Natural killer cell treated with Interleukin-12 subunit alpha and Interleukin-12 subunit beta and Interleukin-15 and Interleukin-18, amount 100 ng/mL, for 72 hours (primary cell): ENCODE measurements around the gene KCNJ2. TPM values are rescaled to one million over a fixed set of nuclear protein-coding genes. Genes with fewer than 3 reads are reported as not detected.

Experiments used
- ATAC-seq, 2 donors: fragments of 150-1000 bp; cut with Tn5 transposase in 1 of 2; sonication (Bioruptor Pico), chemical (Tn5 transposase) in 1 of 2; 2 replicates each; pipeline ENCODE4 v1.10.0; 2021
- DNase-seq: peaks from one replicate; pipeline ENCODE4 v3.0.0; 2022; ENCODE audit warnings: low spot score
- H3K27ac Mint-ChIP-seq, 2 donors: 1 replicate in 1 of 2; 2 replicates in 1 of 2; pipeline ENCODE4 v1.8.0; 2022; ENCODE audit warnings: mixed read lengths in 2 of 2, mild to moderate bottlenecking in 1 of 2, moderate library complexity in 1 of 2
- H3K27me3 Mint-ChIP-seq, 2 donors: 1 replicate in 1 of 2; 2 replicates in 1 of 2; pipeline ENCODE4 v1.8.0; 2022; ENCODE audit warnings: mixed read lengths in 2 of 2
- H3K36me3 Mint-ChIP-seq: one replicate; pipeline ENCODE4 v1.8.0; 2022; ENCODE audit warnings: mixed read lengths
- H3K4me1 Mint-ChIP-seq, 2 donors: 1 replicate in 1 of 2; 2 replicates in 1 of 2; pipeline ENCODE4 v1.8.0; 2022; ENCODE audit warnings: low read depth in 2 of 2, mixed read lengths in 2 of 2, mild to moderate bottlenecking in 1 of 2
- H3K4me3 Mint-ChIP-seq: one replicate; pipeline ENCODE4 v1.8.0; 2022; ENCODE audit warnings: mixed read lengths
- H3K9me3 Mint-ChIP-seq: 2 replicates; pipeline ENCODE4 v1.8.0; 2022; ENCODE audit warnings: mixed read lengths
- total RNA-seq, 2 donors: library from RNA; stranded (reverse); gene quantifications; one replicate each; pipeline ENCODE4 v1.2.3, GENCODE V29; 2022

The KCNJ2 gene
- total RNA-seq, 2 donors from 2014 or later = 0.29 to 0.42 TPM

- Mint-ChIP-seq H3K27me3 (no peaks in the 10 kb centered on the region), H3K4me3 (no peak overlapping the region), H3K36me3 (no peaks in the 10 kb centered on the region), H3K9me3 (peaks cover 3% of the 10 kb centered on the region), H3K27ac (no peak overlapping the region), H3K4me1 (no peaks in the 10 kb centered on the region)
- DNase-seq (no peak), ATAC-seq (no peak)
Observed at GRCh38 chr17:70195091-70195490, 25.8 kb downstream of the KCNJ2 start.

- no peak for ATAC-seq
- Mint-ChIP-seq H3K27ac (no peak overlapping the region), H3K27me3 (no peaks in the 10 kb centered on the region)
Observed at GRCh38 chr17:70201872-70202419, 32.6 kb downstream of the KCNJ2 start.

DNA sequence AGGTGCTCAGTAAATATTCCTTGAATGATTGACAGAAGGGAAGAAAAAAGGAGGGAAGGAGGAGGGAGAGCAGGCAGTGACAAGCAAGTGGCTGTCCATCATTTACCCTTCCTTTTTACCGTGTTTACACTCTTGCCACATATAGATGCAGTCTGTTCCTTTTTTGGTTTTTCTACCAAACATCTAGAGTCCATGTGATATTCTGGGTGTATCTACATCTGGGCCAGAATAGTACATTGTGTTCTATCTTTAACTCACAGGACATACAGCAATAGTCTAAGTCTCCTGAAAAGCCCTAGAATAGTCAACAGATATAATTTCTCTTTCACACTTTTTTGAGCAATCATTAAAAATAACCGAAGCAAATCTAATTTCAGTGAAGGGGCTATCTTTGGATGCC lies 33.5 kb downstream of the KCNJ2 start:
- Mint-ChIP-seq H3K27ac (no peak overlapping the region), H3K4me1 (no peaks in the 10 kb centered on the region), H3K36me3 (no peaks in the 10 kb centered on the region), H3K4me3 (no peak overlapping the region), H3K9me3 (no peaks in the 10 kb centered on the region), H3K27me3 (no peaks in the 10 kb centered on the region)
- ATAC-seq (no peak), DNase-seq (no peak)

More at GRCh38 chr17:70201872-70202419, 32.6 kb downstream of the KCNJ2 start:
- DNase-seq = no peak
- H3K9me3 Mint-ChIP-seq = no peaks in the 10 kb centered on the region
- no peak overlapping the region for H3K4me3 Mint-ChIP-seq
- no peaks in the 10 kb centered on the region for H3K36me3 Mint-ChIP-seq
- no peaks in the 10 kb centered on the region for H3K4me1 Mint-ChIP-seq

DNA sequence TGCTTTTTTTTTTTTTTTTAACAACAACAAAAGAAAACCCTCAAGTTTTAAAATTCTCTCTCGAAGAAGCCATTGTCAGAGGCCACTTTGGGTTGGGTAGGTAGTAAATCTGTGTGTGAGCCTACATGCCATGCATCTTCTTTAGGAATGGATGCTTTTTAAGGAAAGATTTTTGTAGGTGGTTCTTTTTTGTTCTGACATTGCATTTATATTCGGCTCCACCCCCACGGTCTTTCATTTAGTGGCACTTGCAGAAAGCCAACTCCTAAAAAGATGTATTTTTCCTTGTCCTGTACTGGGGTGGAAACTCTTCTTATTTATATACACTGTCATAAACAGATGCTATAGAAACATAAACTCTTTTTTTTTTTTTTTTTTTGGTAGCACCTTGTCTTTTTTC lies 35.1 kb downstream of the KCNJ2 start:
- Mint-ChIP-seq H3K36me3 (no peaks in the 10 kb centered on the region), H3K4me3 (no peak overlapping the region), H3K9me3 (no peaks in the 10 kb centered on the region), H3K27me3 (no peaks in the 10 kb centered on the region), H3K27ac (no peak overlapping the region), H3K4me1 (peaks cover 0 to 3% of the 10 kb centered on the region in 2 donors)
- ATAC-seq (no peak), DNase-seq (no peak)

DNA sequence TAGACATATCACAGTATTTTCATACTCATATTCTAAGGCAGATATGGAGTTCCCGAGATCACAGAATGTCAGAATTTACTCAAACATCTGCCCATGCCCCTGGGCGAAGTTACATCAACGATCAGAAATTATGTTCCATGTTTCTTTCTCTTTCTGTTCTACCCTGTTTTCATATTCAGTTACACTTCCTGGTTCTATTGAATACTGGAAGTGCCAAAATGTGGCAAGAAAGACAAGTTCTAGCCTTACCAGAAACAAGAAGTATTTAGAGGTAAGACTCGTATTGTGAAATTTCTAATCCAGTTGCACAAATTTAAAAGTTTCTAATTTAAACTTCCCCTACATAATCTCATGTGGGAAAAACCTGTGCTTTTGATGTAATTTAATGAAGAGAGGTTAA lies 36.1 kb downstream of the KCNJ2 start:
- Mint-ChIP-seq H3K4me1 (peaks cover 0 to 3% of the 10 kb centered on the region in 2 donors), H3K9me3 (no peaks in the 10 kb centered on the region), H3K4me3 (no peak overlapping the region), H3K27me3 (no peaks in the 10 kb centered on the region), H3K27ac (peak overlapping the region in 1 of 2 donors; percentile 14), H3K36me3 (no peaks in the 10 kb centered on the region)
- no peak for ATAC-seq
- DNase-seq = no peak

DNA sequence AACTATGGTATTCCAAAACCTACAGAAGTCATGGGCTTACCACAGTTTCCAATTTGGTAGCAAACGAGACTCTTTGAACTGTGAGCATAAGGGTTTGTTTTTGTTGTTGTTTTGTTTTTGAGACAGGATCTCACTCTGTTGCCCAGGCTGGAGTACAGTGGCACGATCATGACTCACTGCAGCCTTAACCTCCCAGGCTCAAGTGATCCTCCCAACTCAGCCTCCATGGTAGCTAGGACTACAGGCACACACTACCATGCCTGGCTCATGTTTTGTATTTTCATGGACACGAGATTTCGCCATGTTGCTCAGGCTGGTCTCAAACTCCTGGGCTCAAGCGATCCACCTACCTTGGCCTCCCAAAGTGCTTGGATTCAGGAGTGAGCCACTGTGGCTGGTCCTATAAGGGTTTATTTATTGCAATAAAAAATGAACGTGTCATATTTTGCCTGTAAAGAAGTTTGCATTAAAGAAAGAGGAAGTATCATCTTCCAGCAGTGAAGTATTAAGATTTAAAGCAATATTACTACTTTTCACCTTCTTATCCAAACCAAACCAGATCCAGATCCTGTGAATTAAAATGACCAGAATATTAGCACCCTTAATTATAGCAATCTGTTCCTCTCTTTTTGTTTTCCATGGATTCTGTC lies 37.2 kb downstream of the KCNJ2 start:
- Mint-ChIP-seq H3K27ac (no peak overlapping the region), H3K36me3 (no peaks in the 10 kb centered on the region), H3K4me3 (no peak overlapping the region), H3K9me3 (peaks cover 3% of the 10 kb centered on the region), H3K4me1 (peaks cover 0 to 3% of the 10 kb centered on the region in 2 donors), H3K27me3 (no peaks in the 10 kb centered on the region)
- no peak for DNase-seq
- ATAC-seq = no peak

- peaks cover 3% of the 10 kb centered on the region for H3K9me3 Mint-ChIP-seq
- peaks cover 0 to 3% of the 10 kb centered on the region in 2 donors for H3K4me1 Mint-ChIP-seq
- no peak overlapping the region for H3K4me3 Mint-ChIP-seq
- ATAC-seq (no peak), DNase-seq (no peak)
- H3K36me3 Mint-ChIP-seq = no peaks in the 10 kb centered on the region
- H3K27me3 Mint-ChIP-seq = no peaks in the 10 kb centered on the region
- no peak overlapping the region for H3K27ac Mint-ChIP-seq
Observed at GRCh38 chr17:70207184-70207583, 37.9 kb downstream of the KCNJ2 start.

GRCh38 chr17:70208080-70208794 lies 38.9 kb downstream of the KCNJ2 start:
- ATAC-seq = peak; percentile 41 to 64
- peaks cover 7% of the 10 kb centered on the region for H3K9me3 Mint-ChIP-seq

GRCh38 chr17:70208825-70209555 lies 39.7 kb downstream of the KCNJ2 start:
- H3K9me3 Mint-ChIP-seq = peaks cover 8% of the 10 kb centered on the region
- DNase-seq = no peak
- H3K4me1 Mint-ChIP-seq = peaks cover 0 to 3% of the 10 kb centered on the region in 2 donors
- no peak overlapping the region for H3K4me3 Mint-ChIP-seq
- no peaks in the 10 kb centered on the region for H3K27me3 Mint-ChIP-seq
- ATAC-seq = no peak
- no peak overlapping the region for H3K27ac Mint-ChIP-seq
- H3K36me3 Mint-ChIP-seq = no peaks in the 10 kb centered on the region

More at GRCh38 chr17:70208080-70208794, 38.9 kb downstream of the KCNJ2 start:
- DNase-seq = no peak
- H3K4me3 Mint-ChIP-seq = no peak overlapping the region
- peaks cover 0 to 3% of the 10 kb centered on the region in 2 donors for H3K4me1 Mint-ChIP-seq
- H3K27me3 Mint-ChIP-seq = no peaks in the 10 kb centered on the region
- H3K36me3 Mint-ChIP-seq = no peaks in the 10 kb centered on the region
- no peak overlapping the region for H3K27ac Mint-ChIP-seq

- H3K27ac Mint-ChIP-seq = no peak overlapping the region
- H3K4me1 Mint-ChIP-seq = no peaks in the 10 kb centered on the region
- ATAC-seq (no peak), DNase-seq (no peak)
- peaks cover 8% of the 10 kb centered on the region for H3K9me3 Mint-ChIP-seq
- H3K36me3 Mint-ChIP-seq = no peaks in the 10 kb centered on the region
- H3K4me3 Mint-ChIP-seq = no peak overlapping the region
- H3K27me3 Mint-ChIP-seq = no peaks in the 10 kb centered on the region
Observed at GRCh38 chr17:70215656-70216055, 46.3 kb downstream of the KCNJ2 start.

GRCh38 chr17:70217571-70217970 lies 48.2 kb downstream of the KCNJ2 start:
- no peaks in the 10 kb centered on the region for H3K36me3 Mint-ChIP-seq
- H3K27ac Mint-ChIP-seq = no peak overlapping the region
- H3K9me3 Mint-ChIP-seq = peaks cover 6% of the 10 kb centered on the region
- DNase-seq (no peak), ATAC-seq (no peak)
- H3K27me3 Mint-ChIP-seq = no peaks in the 10 kb centered on the region
- no peaks in the 10 kb centered on the region for H3K4me1 Mint-ChIP-seq
- no peak overlapping the region for H3K4me3 Mint-ChIP-seq

- no peak for ATAC-seq
- Mint-ChIP-seq H3K9me3 (peaks cover 5% of the 10 kb centered on the region), H3K36me3 (no peaks in the 10 kb centered on the region), H3K27me3 (no peaks in the 10 kb centered on the region), H3K4me1 (no peaks in the 10 kb centered on the region), H3K4me3 (no peak overlapping the region), H3K27ac (no peak overlapping the region)
- no peak for DNase-seq
Observed at GRCh38 chr17:70225276-70225675, 55.9 kb downstream of the KCNJ2 start.
